ENCODE measurements around the gene LTBR. TPM values are rescaled to one million over a fixed set of nuclear protein-coding genes. Genes with fewer than 3 reads are reported as not detected.
A peak's percentile ranks its signal among the peaks of the same experiment; 100 is the strongest.

LTBR gene
- total RNA-seq, 1 experiment from 2014 or later = 4.8 TPM

- H3K27ac ChIP-seq (ENCODE audit: insufficient read length, low read depth, low read length) = no peak overlapping the region
- H2BK5ac ChIP-seq (ENCODE audit: insufficient read length, low read length) = no peak overlapping the region
- no peak overlapping the region for H2BK120ac ChIP-seq (ENCODE audit: low read depth, low read length, poor library complexity, severe bottlenecking)
- DNase-seq = peak; percentile 43
- no peak overlapping the region for H4K91ac ChIP-seq (ENCODE audit: insufficient read length, low read depth, low read length)
- no peak overlapping the region for H3K23ac ChIP-seq (ENCODE audit: insufficient read length, low read depth, low read length)
- H2BK20ac ChIP-seq (ENCODE audit: low read depth, low read length, poor library complexity, severe bottlenecking) = no peak overlapping the region
- H3K79me2 ChIP-seq (ENCODE audit: insufficient read depth, low read length) = no peaks in the 10 kb centered on the region
- H3K27me3 Mint-ChIP-seq (ENCODE audit: low read depth) = peaks cover 34% of the 10 kb centered on the region
- no peaks in the 10 kb centered on the region for H3K9me3 ChIP-seq (ENCODE audit: control insufficient read depth, low read depth, low read length)
- H2BK15ac ChIP-seq (ENCODE audit: low read depth, low read length) = no peak overlapping the region; the same call in 1 of the 2 replicates
- H3K9me3 Mint-ChIP-seq = no peaks in the 10 kb centered on the region; a peak in 2 of 5 replicates
- H3K18ac ChIP-seq (ENCODE audit: insufficient read length, low read depth, low read length) = peak overlapping the region; percentile 11
- H3K4me1 ChIP-seq (ENCODE audit: insufficient read depth, low read length) = peaks cover 8% of the 10 kb centered on the region
- no peak overlapping the region for H3K4me3 Mint-ChIP-seq
- H2BK12ac ChIP-seq (ENCODE audit: insufficient read length, low read depth, low read length) = no peak overlapping the region
- WGBS (ENCODE audit: extremely low coverage, insufficient read length, low lambda C conversion rate) = no CpG with 5 or more reads among the region's 36 CpGs
- H2AFZ ChIP-seq (ENCODE audit: low read length) = no peak overlapping the region
- TF ChIP-seq, protein P1, sequence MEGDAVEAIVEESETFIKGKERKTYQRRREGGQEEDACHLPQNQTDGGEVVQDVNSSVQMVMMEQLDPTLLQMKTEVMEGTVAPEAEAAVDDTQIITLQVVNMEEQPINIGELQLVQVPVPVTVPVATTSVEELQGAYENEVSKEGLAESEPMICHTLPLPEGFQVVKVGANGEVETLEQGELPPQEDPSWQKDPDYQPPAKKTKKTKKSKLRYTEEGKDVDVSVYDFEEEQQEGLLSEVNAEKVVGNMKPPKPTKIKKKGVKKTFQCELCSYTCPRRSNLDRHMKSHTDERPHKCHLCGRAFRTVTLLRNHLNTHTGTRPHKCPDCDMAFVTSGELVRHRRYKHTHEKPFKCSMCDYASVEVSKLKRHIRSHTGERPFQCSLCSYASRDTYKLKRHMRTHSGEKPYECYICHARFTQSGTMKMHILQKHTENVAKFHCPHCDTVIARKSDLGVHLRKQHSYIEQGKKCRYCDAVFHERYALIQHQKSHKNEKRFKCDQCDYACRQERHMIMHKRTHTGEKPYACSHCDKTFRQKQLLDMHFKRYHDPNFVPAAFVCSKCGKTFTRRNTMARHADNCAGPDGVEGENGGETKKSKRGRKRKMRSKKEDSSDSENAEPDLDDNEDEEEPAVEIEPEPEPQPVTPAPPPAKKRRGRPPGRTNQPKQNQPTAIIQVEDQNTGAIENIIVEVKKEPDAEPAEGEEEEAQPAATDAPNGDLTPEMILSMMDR (conservative IDR thresholded peaks at IDR 0.05) = no peak
- no peaks in the 10 kb centered on the region; the same call in 1 of the 2 replicates for H3K27me3 ChIP-seq (ENCODE audit: insufficient read depth, low read length)
- H4K5ac ChIP-seq (ENCODE audit: insufficient read length, low read depth, low read length) = no peak overlapping the region
- peaks cover 54 to 56% of the 10 kb centered on the region in 2 experiments for H3K4me1 Mint-ChIP-seq
- no peak overlapping the region; the same call in 1 of the 2 replicates for H3K14ac ChIP-seq (ENCODE audit: insufficient read depth, low read length)
- no peak overlapping the region for H3T11ph ChIP-seq (ENCODE audit: low read length)
- H4K20me1 ChIP-seq (ENCODE audit: control insufficient read depth, insufficient read depth, insufficient read length) = no peaks in the 10 kb centered on the region
- no peak overlapping the region for H2AK5ac ChIP-seq (ENCODE audit: insufficient read length, low read length)
- no peak overlapping the region for H3K9ac ChIP-seq (ENCODE audit: extremely low read depth, insufficient read length, low read length)
- H3K36me3 Mint-ChIP-seq (ENCODE audit: insufficient read depth in 1 of 3, low read depth in 3 of 3) = no peaks in the 10 kb centered on the region
- H3K27ac Mint-ChIP-seq = peak overlapping the region in 1 of 3 experiments; percentile 36; a peak in 1 of 7 replicates
- H3K4me2 ChIP-seq (ENCODE audit: insufficient read depth, insufficient read length, low read length) = no peak overlapping the region
- no peak overlapping the region for H3K56ac ChIP-seq (ENCODE audit: insufficient read length, low read depth, low read length)
- no peaks in the 10 kb centered on the region for H3K79me1 ChIP-seq (ENCODE audit: insufficient read depth, low read depth, low read length, poor library complexity, severe bottlenecking)
- no peaks in the 10 kb centered on the region for H3K23me2 ChIP-seq (ENCODE audit: insufficient read length, low read depth, low read length, poor library complexity, severe bottlenecking)
- no peak overlapping the region for H4K8ac ChIP-seq (replicated peaks; ENCODE audit: insufficient read length, low read depth, low read length)
- no peak overlapping the region for H3K4ac ChIP-seq (ENCODE audit: low read depth, low read length)
Observed at GRCh38 chr12:6384499-6385436, 806 bp downstream of the LTBR start.

All from H9 (cell line).